GM18517 (cell line): ENCODE measurements around the gene SYNJ1.
A peak's percentile ranks its signal among the peaks of the same experiment; 100 is the strongest.
"Not testable (repeated sequence)": the region's sequence is repeated elsewhere in the genome, so short reads cannot be mapped to it uniquely, and the experiment has no call there.

Experiments used
- ATAC-seq: cut with Tn5 transposase; IDR thresholded peaks from one replicate; pipeline ENCODE4 v1.9.1; 2021; ENCODE audit warnings: mild to moderate bottlenecking, moderate library complexity; ENCODE audit not compliant: unreplicated experiment

SYNJ1 gene

DNA sequence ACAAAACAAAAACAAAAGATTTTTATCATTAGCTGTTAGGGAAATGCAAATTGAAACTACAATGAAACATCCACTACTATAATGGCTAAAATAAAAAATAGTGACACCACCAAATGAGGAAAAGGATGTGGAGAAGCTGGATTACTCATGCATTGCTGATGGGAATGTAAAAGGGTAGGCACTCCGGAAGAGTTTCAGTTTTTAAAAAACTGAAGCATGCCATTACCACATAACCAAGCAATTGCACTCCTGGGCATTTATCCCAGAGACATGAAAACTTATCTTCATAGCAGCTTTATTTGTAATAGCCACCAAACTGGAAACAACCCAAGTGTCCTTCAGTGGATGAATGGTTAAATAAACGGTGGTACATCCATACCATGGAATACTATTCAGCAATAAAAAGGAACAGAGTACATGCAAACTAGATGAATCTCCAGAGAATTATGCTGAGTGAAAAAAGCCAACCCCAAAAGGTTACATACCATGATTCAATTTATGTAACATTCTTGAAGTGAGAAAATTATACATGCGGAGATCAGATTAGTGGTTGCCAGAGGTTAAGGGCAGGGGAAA lies 101.1 kb downstream of the SYNJ1 start:
- ATAC-seq = no peak

GRCh38 chr21:32618218-32618617 lies 109.6 kb downstream of the SYNJ1 start:
- ATAC-seq = not testable (repeated sequence)

GRCh38 chr21:32613436-32614043 lies 114.3 kb downstream of the SYNJ1 start:
- ATAC-seq = no peak

GRCh38 chr21:32612999-32613337 lies 114.8 kb downstream of the SYNJ1 start:
- ATAC-seq = no peak

- ATAC-seq = peak; percentile 96
These were observed 115.5 kb downstream of the SYNJ1 start, which contains the start of gene CFAP298 for GRCh38 chr21:32612075-32612998. Gene CFAP298, minus strand, starts transcription at chr21:32612377. Its CDS starts 134 bp downstream, at chr21:32612243.

- no peak for ATAC-seq
These were observed 116.3 kb downstream of the SYNJ1 start for GRCh38 chr21:32611471-32611997.

- not testable (repeated sequence) for ATAC-seq
These were observed 116.9 kb downstream of the SYNJ1 start for GRCh38 chr21:32610940-32611339.

DNA sequence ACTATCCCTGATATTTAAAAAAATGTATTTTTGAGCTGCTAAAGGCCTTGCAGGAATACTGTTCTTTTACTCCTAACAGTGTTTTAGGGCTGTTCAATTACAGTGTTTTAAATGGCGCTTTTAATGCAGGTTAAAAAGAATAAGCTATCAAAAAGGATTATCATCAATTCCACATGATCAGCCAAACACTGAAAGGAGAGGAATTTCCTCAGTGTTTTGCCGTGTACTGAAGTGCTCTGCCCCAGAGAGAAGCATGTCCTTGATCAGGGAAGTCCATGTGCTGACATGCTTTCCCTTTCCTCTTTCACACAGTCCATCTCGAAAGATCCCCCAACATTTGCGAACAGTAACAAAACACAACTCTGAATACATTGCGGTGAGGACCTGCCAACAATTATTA lies 119.0 kb downstream of the SYNJ1 start:
- ATAC-seq = no peak

GRCh38 chr21:32605469-32605868 lies 122.3 kb downstream of the SYNJ1 start:
- no peak for ATAC-seq

GRCh38 chr21:32604464-32604863 lies 123.3 kb downstream of the SYNJ1 start:
- ATAC-seq = no peak

DNA sequence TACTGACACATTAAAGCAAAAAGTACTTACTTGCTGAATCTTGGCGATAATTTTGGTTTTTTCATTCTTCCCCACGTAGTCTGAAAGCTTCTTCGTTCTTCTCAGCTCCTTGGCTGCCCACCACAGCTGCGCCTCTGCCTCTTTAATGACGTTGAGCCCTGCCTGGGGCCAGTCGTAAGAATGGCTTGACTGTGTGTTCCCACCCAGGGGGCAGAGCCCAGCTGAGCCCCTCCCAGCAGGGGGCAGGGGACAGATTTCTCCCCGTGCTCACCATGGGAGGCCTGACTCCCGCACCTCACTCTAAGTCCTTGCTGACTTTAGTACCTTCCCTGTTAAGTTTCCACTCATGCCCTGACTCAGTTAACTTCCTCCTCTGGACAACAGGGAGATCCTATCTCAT lies 124.7 kb downstream of the SYNJ1 start:
- ATAC-seq = no peak

- ATAC-seq = no peak
These were observed 125.7 kb downstream of the SYNJ1 start for GRCh38 chr21:32602099-32602498.

GRCh38 chr21:32599526-32599925 lies 128.3 kb downstream of the SYNJ1 start:
- ATAC-seq = no peak

DNA sequence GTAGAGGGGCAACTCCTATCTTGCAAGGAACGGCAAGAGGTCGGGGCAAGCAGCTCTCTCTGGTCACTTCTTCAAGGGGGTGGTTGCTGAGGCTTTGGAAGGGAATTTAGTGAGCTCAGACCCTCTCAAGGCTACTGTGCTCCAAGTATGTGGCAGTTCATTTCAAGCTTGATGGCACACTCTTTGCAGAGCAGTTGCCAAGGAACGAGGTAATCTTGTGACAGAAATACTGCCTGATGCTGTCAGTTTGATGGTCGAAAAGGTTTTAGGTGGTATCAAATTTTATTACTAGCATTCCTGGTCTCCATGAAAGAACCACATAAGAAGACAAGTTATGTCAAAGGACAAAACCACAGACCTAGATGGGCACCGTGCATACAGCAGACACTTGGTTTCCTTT lies 128.7 kb downstream of the SYNJ1 start:
- ATAC-seq = no peak

GRCh38 chr21:32597205-32597604 lies 130.6 kb downstream of the SYNJ1 start:
- ATAC-seq = no peak

GRCh38 chr21:32595431-32595830 lies 132.4 kb downstream of the SYNJ1 start:
- ATAC-seq = no peak

GRCh38 chr21:32593690-32594089 lies 134.1 kb downstream of the SYNJ1 start:
- ATAC-seq = no peak

- no peak for ATAC-seq
These were observed 134.8 kb downstream of the SYNJ1 start for GRCh38 chr21:32592929-32593502.

- ATAC-seq = no peak
These were observed 137.7 kb downstream of the SYNJ1 start for GRCh38 chr21:32590130-32590529.

DNA sequence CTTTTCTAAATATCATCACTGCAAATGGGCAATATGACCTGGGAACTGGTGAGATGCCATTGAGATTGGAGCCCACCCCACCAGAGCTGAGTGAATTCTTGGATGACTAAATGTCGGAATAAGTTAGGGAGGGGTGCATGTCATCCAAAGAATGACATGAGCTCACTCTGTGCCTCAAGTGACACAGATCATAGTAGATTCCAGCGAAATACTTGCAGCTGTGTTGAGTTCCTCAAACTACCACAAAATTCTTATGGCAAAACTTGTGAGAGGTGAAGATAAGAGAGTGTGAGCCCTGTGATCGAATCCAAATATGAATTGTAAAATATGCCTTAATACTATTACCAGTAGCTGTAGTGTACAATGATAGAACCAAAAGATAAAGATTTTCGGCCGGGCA lies 140.2 kb downstream of the SYNJ1 start:
- no peak for ATAC-seq

- no peak for ATAC-seq
These were observed 140.7 kb downstream of the SYNJ1 start for GRCh38 chr21:32587120-32587519.
